GM18502 (cell line): ENCODE data around the gene UPF2.
"Not testable (repeated sequence)": the region's sequence is repeated elsewhere in the genome, so short reads cannot be mapped to it uniquely, and the experiment has no call there.

ENCODE experiments used
- ATAC-seq: cut with Tn5 transposase; IDR thresholded peaks from one replicate; pipeline ENCODE4 v1.9.1; 2021; ENCODE audit warnings: mild to moderate bottlenecking; ENCODE audit not compliant: unreplicated experiment, poor library complexity

The UPF2 gene

GRCh38 chr10:11986593-11987216, 55.9 kb downstream of the UPF2 start:
- ATAC-seq: peak; percentile 53

- no peak for ATAC-seq
Measured at GRCh38 chr10:11982253-11982652, 60.4 kb downstream of the UPF2 start.

- no peak for ATAC-seq
Measured at GRCh38 chr10:11975795-11976194, 66.8 kb downstream of the UPF2 start.

- not testable (repeated sequence) for ATAC-seq
Measured at GRCh38 chr10:11972523-11972922, 70.1 kb downstream of the UPF2 start.

- no peak for ATAC-seq
Measured at GRCh38 chr10:11962176-11962575, 80.4 kb downstream of the UPF2 start.

- no peak for ATAC-seq
Measured at GRCh38 chr10:11961771-11962170, 80.8 kb downstream of the UPF2 start.

- no peak for ATAC-seq
Measured at GRCh38 chr10:11959966-11960365, 82.6 kb downstream of the UPF2 start.

GRCh38 chr10:11958956-11959355, 83.7 kb downstream of the UPF2 start:
- no peak for ATAC-seq

- no peak for ATAC-seq
Measured at GRCh38 chr10:11951695-11952094, 90.9 kb downstream of the UPF2 start.

GRCh38 chr10:11950325-11951018, 92.1 kb downstream of the UPF2 start:
- no peak for ATAC-seq

GRCh38 chr10:11949152-11949551, 93.5 kb downstream of the UPF2 start:
- no peak for ATAC-seq

GRCh38 chr10:11946652-11947051, 96.0 kb downstream of the UPF2 start:
- ATAC-seq: no peak

- ATAC-seq: no peak
Measured at GRCh38 chr10:11936389-11937152, 106.0 kb downstream of the UPF2 start.

GRCh38 chr10:11934262-11934661, 108.3 kb downstream of the UPF2 start:
- ATAC-seq: no peak

- ATAC-seq: no peak
Measured at GRCh38 chr10:11933577-11934223, 108.9 kb downstream of the UPF2 start.

- no peak for ATAC-seq
Measured at GRCh38 chr10:11931038-11931437, 111.6 kb downstream of the UPF2 start.

- no peak for ATAC-seq
Measured at GRCh38 chr10:11930312-11930978, 112.2 kb downstream of the UPF2 start.

GRCh38 chr10:11927746-11928145, 114.9 kb downstream of the UPF2 start:
- ATAC-seq: no peak

GRCh38 chr10:11921800-11922392, 120.7 kb downstream of the UPF2 start:
- no peak for ATAC-seq

- ATAC-seq: no peak
Measured at GRCh38 chr10:11919271-11919670, 123.3 kb downstream of the UPF2 start.
